Endothelial cell (in vitro differentiated cells): ENCODE results near the gene PIK3CA. TPM values are rescaled to one million over a fixed set of nuclear protein-coding genes. Genes with fewer than 3 reads are reported as not detected.

Experiments used
- DNase-seq: peaks from one replicate; pipeline ENCODE4 v3.0.0; 2021; ENCODE audit warnings: low spot score
- H3K27ac Mint-ChIP-seq: one replicate; pipeline ENCODE4 v1.8.0; 2021; ENCODE audit warnings: mixed read lengths, inconsistent platforms; ENCODE audit not compliant: unreplicated experiment
- H3K27me3 Mint-ChIP-seq: one replicate; pipeline ENCODE4 v1.8.0; 2021; ENCODE audit warnings: mild to moderate bottlenecking, moderate library complexity, mixed read lengths, inconsistent platforms; ENCODE audit not compliant: unreplicated experiment
- H3K36me3 Mint-ChIP-seq: one replicate; pipeline ENCODE4 v1.8.0; 2021; ENCODE audit warnings: mild to moderate bottlenecking, low read depth, mixed read lengths, inconsistent platforms; ENCODE audit not compliant: unreplicated experiment
- H3K4me1 Mint-ChIP-seq: one replicate; pipeline ENCODE4 v1.8.0; 2021; ENCODE audit warnings: mild to moderate bottlenecking, mixed read lengths, inconsistent platforms; ENCODE audit not compliant: unreplicated experiment
- H3K4me3 Mint-ChIP-seq: one replicate; pipeline ENCODE4 v1.8.0; 2021; ENCODE audit warnings: mild to moderate bottlenecking, mixed read lengths, inconsistent platforms; ENCODE audit not compliant: unreplicated experiment
- H3K9me3 Mint-ChIP-seq: one replicate; pipeline ENCODE4 v1.8.0; 2021; ENCODE audit warnings: mixed read lengths, inconsistent platforms; ENCODE audit not compliant: unreplicated experiment
- CTCF ChIP-seq: fragments of 200-600 bp; sonication (generic); IDR thresholded peaks from one replicate; pipeline ENCODE4 v1.5.0; 2021; ENCODE audit warnings: antibody characterized with exemption; ENCODE audit not compliant: unreplicated experiment
- total RNA-seq: library from RNA; stranded (reverse); fragmentation: NEBNext Ultra II Directional; extraction: Animal tissue kit (Norgen Biotek cat#: 25700); gene quantifications from one replicate; pipeline ENCODE4 v1.2.1, GENCODE V29; 2021; ENCODE audit not compliant: unreplicated experiment

PIK3CA gene
- total RNA-seq, 1 donor from 2014 or later: 26.7 TPM

GRCh38 chr3:179278151-179278550 lies 130.0 kb downstream of the PIK3CA start:
- Mint-ChIP-seq H3K9me3 (no peaks in the 10 kb centered on the region), H3K4me1 (no peaks in the 10 kb centered on the region), H3K27me3 (peaks cover 4% of the 10 kb centered on the region), H3K4me3 (no peak overlapping the region), H3K27ac (no peak overlapping the region), H3K36me3 (no peaks in the 10 kb centered on the region)
- no peak for TF ChIP-seq CTCF
- no peak for DNase-seq

- Mint-ChIP-seq H3K4me3 (no peak overlapping the region), H3K27me3 (peaks cover 4% of the 10 kb centered on the region), H3K27ac (no peak overlapping the region), H3K9me3 (no peaks in the 10 kb centered on the region), H3K4me1 (no peaks in the 10 kb centered on the region), H3K36me3 (no peaks in the 10 kb centered on the region)
- no peak for TF ChIP-seq CTCF
- DNase-seq: no peak
Observed at GRCh38 chr3:179278932-179279693, 131.0 kb downstream of the PIK3CA start.

GRCh38 chr3:179279837-179280236 lies 131.7 kb downstream of the PIK3CA start:
- H3K27me3 Mint-ChIP-seq: peaks cover 2% of the 10 kb centered on the region
- no peaks in the 10 kb centered on the region for H3K36me3 Mint-ChIP-seq
- no peaks in the 10 kb centered on the region for H3K4me1 Mint-ChIP-seq
- no peak for TF ChIP-seq CTCF
- no peaks in the 10 kb centered on the region for H3K9me3 Mint-ChIP-seq
- H3K27ac Mint-ChIP-seq: no peak overlapping the region
- no peak overlapping the region for H3K4me3 Mint-ChIP-seq
- no peak for DNase-seq

- H3K36me3 Mint-ChIP-seq: no peaks in the 10 kb centered on the region
- H3K27ac Mint-ChIP-seq: no peak overlapping the region
- H3K4me1 Mint-ChIP-seq: no peaks in the 10 kb centered on the region
- H3K4me3 Mint-ChIP-seq: no peak overlapping the region
- peaks cover 2% of the 10 kb centered on the region for H3K27me3 Mint-ChIP-seq
- TF ChIP-seq CTCF: no peak
- no peak for DNase-seq
- no peaks in the 10 kb centered on the region for H3K9me3 Mint-ChIP-seq
Observed at GRCh38 chr3:179281825-179282224, 133.7 kb downstream of the PIK3CA start.

GRCh38 chr3:179286331-179286730 lies 138.2 kb downstream of the PIK3CA start:
- H3K9me3 Mint-ChIP-seq: no peaks in the 10 kb centered on the region
- no peak overlapping the region for H3K4me3 Mint-ChIP-seq
- H3K4me1 Mint-ChIP-seq: no peaks in the 10 kb centered on the region
- H3K27me3 Mint-ChIP-seq: no peaks in the 10 kb centered on the region
- no peaks in the 10 kb centered on the region for H3K36me3 Mint-ChIP-seq
- no peak for TF ChIP-seq CTCF
- no peak for DNase-seq
- H3K27ac Mint-ChIP-seq: no peak overlapping the region
